B cell (primary cell): Measurements from ENCODE around the gene EXOC4. TPM values are rescaled to one million over a fixed set of nuclear protein-coding genes. Genes with fewer than 3 reads are reported as not detected.

Source experiments
- ATAC-seq: fragments of 200-7000 bp; cut with Tn5 transposase; one replicate; pipeline ENCODE4 v1.10.0; 2021; ENCODE audit warnings: low read depth, mild to moderate bottlenecking, moderate number of reproducible peaks, moderate library complexity
- CTCF ChIA-PET: fragments of 350-600 bp; sonication (Branson Sonifier 250); formaldehyde crosslinking; loops from one replicate; lab custom pipeline; 2021; ENCODE audit warnings: antibody characterized with exemption, inconsistent platforms; lab: Charles Lee
- POLR2A ChIA-PET: fragments of 350-600 bp; sonication (Branson Sonifier 250); formaldehyde crosslinking; loops from one replicate; lab custom pipeline; 2021; ENCODE audit warnings: antibody characterized with exemption; lab: Charles Lee
- DNase-seq: peaks from one replicate; pipeline ENCODE4 v3.0.0; 2013
- H2AFZ ChIP-seq: 2 replicates; pipeline ENCODE4 v1.6.1; 2012; ENCODE audit warnings: mild to moderate bottlenecking, low read depth, low read length; ENCODE audit not compliant: insufficient read depth, poor library complexity, severe bottlenecking
- H3K27ac ChIP-seq, 2 donors: 1 replicate in 1 of 2; 2 replicates in 1 of 2; pipeline ENCODE4 v1.5.1; 2012 to 2013; ENCODE audit warnings: low read length in 2 of 2, mild to moderate bottlenecking in 2 of 2, moderate library complexity in 1 of 2
- H3K27me3 ChIP-seq, 4 experiments: fragments of 200-600 bp in 1 of 4; sonication (generic) in 1 of 4; replicated peaks in 1 of 4; 1 replicate in 2 of 4; 2 replicates in 2 of 4; pipeline versions ENCODE4 v1.6.1 to v1.7.0; 2013 to 2016; ENCODE audit warnings: low read length in 3 of 4, mild to moderate bottlenecking in 2 of 4, mixed read lengths in 1 of 4, moderate library complexity in 1 of 4; ENCODE audit not compliant: insufficient read depth in 4 of 4, control insufficient read depth in 3 of 4; ENCODE audit errors: control extremely low read depth in 1 of 4
- H3K36me3 ChIP-seq, 2 experiments: replicated peaks in 1 of 2; 1 replicate in 1 of 2; 2 replicates in 1 of 2; pipeline versions ENCODE4 v1.6.1 to v1.7.1; 2013; ENCODE audit warnings: low read length in 1 of 2; ENCODE audit not compliant: insufficient read depth in 2 of 2, control insufficient read depth in 1 of 2; ENCODE audit errors: control extremely low read depth in 1 of 2, extremely low read depth in 1 of 2
- H3K4me1 ChIP-seq, 2 donors: fragments of 200-600 bp in 1 of 2; sonication (generic) in 1 of 2; 1 replicate in 1 of 2; 2 replicates in 1 of 2; pipeline versions ENCODE4 v1.5.1 to v1.6.1; 2013 to 2017; ENCODE audit warnings: low read length in 2 of 2; ENCODE audit not compliant: control insufficient read depth in 2 of 2, insufficient read depth in 2 of 2
- H3K4me2 ChIP-seq: replicated peaks from 2 replicates; pipeline ENCODE3; 2012; ENCODE audit warnings: mild to moderate bottlenecking, low read depth, low read length; ENCODE audit not compliant: poor library complexity, severe bottlenecking
- H3K4me3 ChIP-seq, 5 experiments: fragments of 200-600 bp in 1 of 5; sonication (generic) in 1 of 5; 1 replicate in 3 of 5; 2 replicates in 2 of 5; pipeline versions ENCODE4 v1.5.1 to v1.7.0; 2011 to 2016; ENCODE audit warnings: low read length in 4 of 5, mild to moderate bottlenecking in 4 of 5, low read depth in 2 of 5, control low read depth in 1 of 5, moderate library complexity in 1 of 5; ENCODE audit not compliant: insufficient read depth in 1 of 5; ENCODE audit errors: control extremely low read depth in 1 of 5, extremely low read depth in 1 of 5
- H3K79me2 ChIP-seq: fragments of 200-600 bp; sonication (generic); one replicate; pipeline ENCODE4 v1.6.0; 2016; ENCODE audit warnings: low read length; ENCODE audit not compliant: control insufficient read depth, insufficient read depth
- H3K9ac ChIP-seq: fragments of 200-600 bp; sonication (generic); 2 replicates; pipeline ENCODE4 v1.6.1; 2017; ENCODE audit warnings: mild to moderate bottlenecking, low read length, moderate library complexity
- H3K9me3 ChIP-seq, 3 donors: one replicate each; pipeline versions ENCODE4 v1.6.1 to v1.7.1; 2013; ENCODE audit warnings: low read length in 2 of 3; ENCODE audit not compliant: control insufficient read depth in 2 of 3, insufficient read depth in 1 of 3; ENCODE audit errors: control extremely low read depth in 1 of 3
- H4K20me1 ChIP-seq: 2 replicates; pipeline ENCODE4 v1.6.0; 2012; ENCODE audit warnings: mild to moderate bottlenecking, low read length; ENCODE audit not compliant: insufficient read depth, control insufficient read depth, poor library complexity, severe bottlenecking
- H3K27ac Mint-ChIP-seq: one replicate; pipeline ENCODE4 v1.8.0; 2021; ENCODE audit warnings: mixed read lengths
- H3K27me3 Mint-ChIP-seq: one replicate; pipeline ENCODE4 v1.8.0; 2021; ENCODE audit warnings: mixed read lengths
- H3K4me1 Mint-ChIP-seq: one replicate; pipeline ENCODE4 v1.8.0; 2021; ENCODE audit warnings: mixed read lengths
- H3K4me3 Mint-ChIP-seq: one replicate; pipeline ENCODE4 v1.8.0; 2021; ENCODE audit warnings: mixed read lengths
- H3K9me3 Mint-ChIP-seq: one replicate; pipeline ENCODE4 v1.8.0; 2022; ENCODE audit warnings: mixed read lengths; ENCODE audit not compliant: insufficient read depth
- EZH2 ChIP-seq: IDR thresholded peaks from 2 replicates; pipeline ENCODE4 v1.6.1; 2012; ENCODE audit warnings: borderline replicate concordance, low read depth, mild to moderate bottlenecking, moderate library complexity, low read length; ENCODE audit not compliant: insufficient read depth, poor library complexity, severe bottlenecking
- WGBS: methylation state at CpG from one replicate; pipeline ENCODE4 v1.1.5; 2013; ENCODE audit warnings: missing lambda C conversion rate; ENCODE audit not compliant: insufficient coverage; 5-methylcytosine and 5-hydroxymethylcytosine counted together
- intact Hi-C: fragments of 100-400 bp; cut with micrococcal nuclease; formaldehyde crosslinking; loops from one replicate; pipeline ENCODE4 v1.10.0; 2022
- polyA plus RNA-seq: library from polyadenylated mRNA; depleted of rRNA; stranded (reverse); fragments of >200 nt; gene quantifications from 2 replicates; pipeline ENCODE4 v1.2.3, GENCODE V29; 2012
- total RNA-seq, 2 donors: library from RNA; stranded (reverse); fragments of 120-200 nt in 1 of 2; gene quantifications; 1 replicate in 1 of 2; 2 replicates in 1 of 2; pipeline versions ENCODE4 v1.2.3 to v1.2.4, GENCODE V29; 2013 to 2022
- TF ChIP-seq, protein P1 (sequence below): fragments of 200-600 bp; IDR thresholded peaks from one replicate; pipeline ENCODE4 v1.8.0; 2022; ENCODE audit warnings: antibody characterized with exemption, mild to moderate bottlenecking

EXOC4 gene
- total and polyA plus RNA-seq, 2 donors (not counting 1 experiment from before 2014, with no cell fraction given) = 16.7 to 135 TPM

DNA sequence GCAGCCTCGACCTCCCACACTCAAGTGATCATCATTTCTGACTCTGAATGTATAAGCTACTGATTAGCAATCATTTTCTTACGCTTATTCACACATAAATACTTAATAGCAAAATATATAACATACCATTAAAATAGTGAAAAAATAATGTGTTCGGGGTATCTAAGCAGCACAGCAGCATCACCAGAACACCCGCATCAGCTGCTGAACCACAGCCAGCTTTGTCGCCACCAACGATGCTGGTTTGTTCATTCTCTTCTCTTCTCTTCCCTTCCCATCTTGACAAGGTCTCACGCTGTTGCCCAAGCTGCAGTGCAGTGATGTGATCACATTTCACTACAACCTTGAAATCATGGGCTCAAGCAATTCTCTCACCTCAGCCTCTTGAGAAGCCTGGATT lies 449.2 kb downstream of the EXOC4 start:
- H3K4me1 Mint-ChIP-seq = no peaks in the 10 kb centered on the region
- no peak overlapping the region for H3K4me2 ChIP-seq
- CTCF ChIA-PET = no interaction called here

DNA sequence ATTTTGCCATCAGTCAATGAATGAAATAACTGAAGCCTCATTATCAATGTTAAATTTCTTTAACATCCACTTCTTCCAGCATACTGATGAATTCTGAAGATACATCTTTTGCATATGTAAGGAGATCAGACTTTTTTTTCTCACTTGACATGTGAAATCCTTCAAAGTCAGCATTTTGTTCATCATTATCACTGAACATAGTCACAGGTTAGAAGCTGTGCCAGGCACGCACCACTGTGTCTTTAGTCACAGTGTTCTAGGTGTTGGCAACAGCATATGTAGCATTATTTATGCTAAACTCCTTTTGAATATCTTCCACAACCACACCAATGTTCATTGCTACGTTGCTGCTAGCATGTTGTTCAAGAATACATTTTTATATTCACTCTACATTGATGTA lies 450.1 kb downstream of the EXOC4 start:
- H3K27ac Mint-ChIP-seq = no peak overlapping the region
- H4K20me1 ChIP-seq = no peaks in the 10 kb centered on the region
- H3K27me3 Mint-ChIP-seq = no peaks in the 10 kb centered on the region

More for the DNA sequence above, 449.2 kb downstream of the EXOC4 start:
- Histone ChIP-seq H3K27me3 (no peaks in the 10 kb centered on the region), H3K9me3 (no peaks in the 10 kb centered on the region), H4K20me1 (no peaks in the 10 kb centered on the region), H3K36me3 (no peaks in the 10 kb centered on the region), H3K4me1 (no peaks in the 10 kb centered on the region), H3K9ac (no peak overlapping the region), H3K27ac (no peak overlapping the region), H3K79me2 (no peaks in the 10 kb centered on the region), H2AFZ (no peak overlapping the region), H3K4me3 (no peak overlapping the region)
- POLR2A ChIA-PET = no interaction called here
- H3K9me3 Mint-ChIP-seq = no peaks in the 10 kb centered on the region
- no peak for DNase-seq
- H3K4me3 Mint-ChIP-seq = no peak overlapping the region
- H3K27ac Mint-ChIP-seq = no peak overlapping the region
- TF ChIP-seq, protein P1, sequence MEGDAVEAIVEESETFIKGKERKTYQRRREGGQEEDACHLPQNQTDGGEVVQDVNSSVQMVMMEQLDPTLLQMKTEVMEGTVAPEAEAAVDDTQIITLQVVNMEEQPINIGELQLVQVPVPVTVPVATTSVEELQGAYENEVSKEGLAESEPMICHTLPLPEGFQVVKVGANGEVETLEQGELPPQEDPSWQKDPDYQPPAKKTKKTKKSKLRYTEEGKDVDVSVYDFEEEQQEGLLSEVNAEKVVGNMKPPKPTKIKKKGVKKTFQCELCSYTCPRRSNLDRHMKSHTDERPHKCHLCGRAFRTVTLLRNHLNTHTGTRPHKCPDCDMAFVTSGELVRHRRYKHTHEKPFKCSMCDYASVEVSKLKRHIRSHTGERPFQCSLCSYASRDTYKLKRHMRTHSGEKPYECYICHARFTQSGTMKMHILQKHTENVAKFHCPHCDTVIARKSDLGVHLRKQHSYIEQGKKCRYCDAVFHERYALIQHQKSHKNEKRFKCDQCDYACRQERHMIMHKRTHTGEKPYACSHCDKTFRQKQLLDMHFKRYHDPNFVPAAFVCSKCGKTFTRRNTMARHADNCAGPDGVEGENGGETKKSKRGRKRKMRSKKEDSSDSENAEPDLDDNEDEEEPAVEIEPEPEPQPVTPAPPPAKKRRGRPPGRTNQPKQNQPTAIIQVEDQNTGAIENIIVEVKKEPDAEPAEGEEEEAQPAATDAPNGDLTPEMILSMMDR = no peak
- TF ChIP-seq EZH2 = no peak
- no peak for ATAC-seq
- H3K27me3 Mint-ChIP-seq = no peaks in the 10 kb centered on the region
- 100% methylated on average over 1 of the region's 7 CpGs for WGBS
- intact Hi-C loops = no loop called here

More for the DNA sequence above, 450.1 kb downstream of the EXOC4 start:
- Histone ChIP-seq H3K27ac (no peak overlapping the region), H3K79me2 (no peaks in the 10 kb centered on the region), H3K9me3 (no peaks in the 10 kb centered on the region), H3K9ac (no peak overlapping the region), H3K4me1 (no peaks in the 10 kb centered on the region), H3K4me3 (no peak overlapping the region), H3K27me3 (no peaks in the 10 kb centered on the region), H3K36me3 (no peaks in the 10 kb centered on the region), H2AFZ (no peak overlapping the region), H3K4me2 (no peak overlapping the region)
- Mint-ChIP-seq H3K9me3 (no peaks in the 10 kb centered on the region), H3K4me1 (no peaks in the 10 kb centered on the region), H3K4me3 (no peak overlapping the region)
- ChIA-PET CTCF (no interaction called here), POLR2A (no interaction called here)
- WGBS = no CpG with 5 or more reads among the region's 2 CpGs
- intact Hi-C loops = no loop called here
- TF ChIP-seq, protein P1 = no peak
- no peak for TF ChIP-seq EZH2
- no peak for DNase-seq
- ATAC-seq = no peak
